ENCODE results near the gene C21orf58.

DNA sequence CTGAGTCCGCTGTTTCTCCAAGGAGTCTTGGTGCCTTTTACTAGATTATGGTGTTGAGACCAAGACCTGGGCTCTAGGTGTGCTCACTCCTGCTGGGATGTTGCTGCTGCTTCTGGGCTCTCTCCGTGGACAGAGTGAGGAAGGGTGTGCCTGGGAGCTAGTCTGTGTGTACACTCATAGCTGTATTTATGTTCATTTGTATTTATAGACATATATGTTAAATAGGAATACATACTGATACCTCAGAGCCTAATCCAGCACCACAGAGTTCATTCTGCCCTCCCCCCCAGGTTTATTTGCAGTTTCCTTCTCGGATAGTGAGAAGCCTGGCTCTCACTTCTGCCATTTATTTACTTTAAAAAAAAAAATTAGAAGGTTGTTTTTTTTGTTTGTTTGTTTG, 12.9 kb upstream of the C21orf58 start:
- TF ChIP-seq, protein P1, sequence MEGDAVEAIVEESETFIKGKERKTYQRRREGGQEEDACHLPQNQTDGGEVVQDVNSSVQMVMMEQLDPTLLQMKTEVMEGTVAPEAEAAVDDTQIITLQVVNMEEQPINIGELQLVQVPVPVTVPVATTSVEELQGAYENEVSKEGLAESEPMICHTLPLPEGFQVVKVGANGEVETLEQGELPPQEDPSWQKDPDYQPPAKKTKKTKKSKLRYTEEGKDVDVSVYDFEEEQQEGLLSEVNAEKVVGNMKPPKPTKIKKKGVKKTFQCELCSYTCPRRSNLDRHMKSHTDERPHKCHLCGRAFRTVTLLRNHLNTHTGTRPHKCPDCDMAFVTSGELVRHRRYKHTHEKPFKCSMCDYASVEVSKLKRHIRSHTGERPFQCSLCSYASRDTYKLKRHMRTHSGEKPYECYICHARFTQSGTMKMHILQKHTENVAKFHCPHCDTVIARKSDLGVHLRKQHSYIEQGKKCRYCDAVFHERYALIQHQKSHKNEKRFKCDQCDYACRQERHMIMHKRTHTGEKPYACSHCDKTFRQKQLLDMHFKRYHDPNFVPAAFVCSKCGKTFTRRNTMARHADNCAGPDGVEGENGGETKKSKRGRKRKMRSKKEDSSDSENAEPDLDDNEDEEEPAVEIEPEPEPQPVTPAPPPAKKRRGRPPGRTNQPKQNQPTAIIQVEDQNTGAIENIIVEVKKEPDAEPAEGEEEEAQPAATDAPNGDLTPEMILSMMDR (conservative IDR thresholded peaks at IDR 0.05; ENCODE audit: low read depth, low read length) = no peak
- TF ChIP-seq EZH2phosphoT487 (IDR thresholded peaks at IDR 0.05; ENCODE audit: borderline replicate concordance, low read length) = no peak
